GM18519 (cell line): ENCODE measurements around the gene BNC2.
"Not testable (repeated sequence)": the region's sequence is repeated elsewhere in the genome, so short reads cannot be mapped to it uniquely, and the experiment has no call there.

Experiments used
- ATAC-seq: cut with Tn5 transposase; IDR thresholded peaks from one replicate; pipeline ENCODE4 v1.9.1; 2021; ENCODE audit warnings: mild to moderate bottlenecking, moderate library complexity; ENCODE audit not compliant: unreplicated experiment, low FRiP score

The BNC2 gene

GRCh38 chr9:16484744-16485143 is 385.7 kb downstream of the BNC2 start:
- ATAC-seq, result no peak

DNA sequence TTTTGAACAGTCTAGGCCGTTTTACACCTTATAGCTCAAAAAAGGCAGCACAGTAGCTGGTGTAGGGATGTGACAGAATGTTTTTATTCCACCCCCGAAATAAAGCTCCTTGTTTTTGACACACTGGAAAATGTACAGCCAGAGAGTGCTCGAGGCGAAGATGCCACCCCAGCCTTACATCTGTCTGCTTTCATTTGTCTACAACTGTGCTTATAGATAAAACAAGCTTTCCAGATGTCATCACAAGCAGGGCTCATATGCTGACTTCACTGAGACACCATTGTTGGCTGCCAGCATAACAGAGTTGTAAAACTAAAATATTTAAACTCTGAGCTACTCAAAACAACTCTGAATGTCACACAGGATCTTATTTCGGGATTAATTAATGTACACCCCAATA is 386.3 kb downstream of the BNC2 start:
- no peak for ATAC-seq

- no peak for ATAC-seq
Measured at GRCh38 chr9:16482764-16483163, 387.7 kb downstream of the BNC2 start.

GRCh38 chr9:16480584-16480983 is 389.9 kb downstream of the BNC2 start:
- ATAC-seq, result not testable (repeated sequence)

DNA sequence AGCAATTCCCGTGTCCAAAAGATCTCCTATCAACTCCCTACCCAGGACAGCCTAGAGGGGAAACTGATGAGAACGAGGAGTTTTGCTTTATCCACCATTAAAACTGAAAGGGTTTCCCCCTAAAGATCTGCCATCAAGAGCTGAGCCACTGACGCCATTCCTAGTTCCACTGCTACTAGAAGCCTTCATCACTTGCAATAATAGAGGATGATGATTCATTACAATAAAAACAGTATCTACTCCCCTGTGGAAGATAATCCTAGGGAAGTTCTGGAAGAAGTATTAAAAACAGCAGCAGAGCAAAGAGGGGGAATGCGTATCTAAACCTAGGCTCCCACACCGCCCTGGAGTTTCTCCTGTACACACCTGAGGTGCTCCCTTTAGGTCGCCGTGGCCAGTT is 394.5 kb downstream of the BNC2 start:
- ATAC-seq, result no peak

DNA sequence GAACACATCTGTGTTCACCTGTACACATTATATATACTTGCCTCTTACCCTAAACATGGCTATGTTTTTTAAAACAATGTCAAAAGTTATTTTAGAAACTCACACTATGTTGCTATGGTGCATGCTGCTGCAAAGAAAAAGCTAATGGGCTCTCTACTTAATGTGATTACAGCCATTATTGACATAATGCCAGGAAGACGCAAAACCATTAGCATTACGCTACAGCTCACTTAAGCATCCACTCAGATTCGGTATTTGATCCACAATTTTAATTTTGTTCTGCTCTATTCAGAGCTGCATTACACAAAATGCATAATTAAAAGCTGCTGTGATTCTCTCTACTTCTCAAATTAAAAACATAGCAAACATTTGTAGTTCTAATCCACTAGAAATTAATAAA is 395.2 kb downstream of the BNC2 start:
- no peak for ATAC-seq

DNA sequence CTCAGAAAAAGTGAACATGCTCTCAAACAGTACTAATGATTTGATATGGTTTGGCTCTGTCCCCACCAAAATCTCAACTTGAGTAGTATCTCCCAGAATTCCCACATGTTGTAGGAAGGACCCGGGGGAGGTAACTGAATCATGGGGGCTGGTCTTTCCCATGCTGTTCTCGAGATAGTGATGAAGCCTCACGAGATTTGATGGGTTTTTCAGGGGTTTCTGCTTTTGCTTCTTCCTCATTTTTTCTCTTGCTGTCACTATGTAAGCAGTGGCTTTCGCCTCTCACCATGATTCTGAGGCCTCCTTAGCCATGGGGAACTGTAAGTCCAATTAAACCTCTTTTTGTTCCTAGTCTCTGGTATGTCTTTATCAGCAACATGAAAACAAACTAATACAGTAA is 401.3 kb downstream of the BNC2 start:
- no peak for ATAC-seq

DNA sequence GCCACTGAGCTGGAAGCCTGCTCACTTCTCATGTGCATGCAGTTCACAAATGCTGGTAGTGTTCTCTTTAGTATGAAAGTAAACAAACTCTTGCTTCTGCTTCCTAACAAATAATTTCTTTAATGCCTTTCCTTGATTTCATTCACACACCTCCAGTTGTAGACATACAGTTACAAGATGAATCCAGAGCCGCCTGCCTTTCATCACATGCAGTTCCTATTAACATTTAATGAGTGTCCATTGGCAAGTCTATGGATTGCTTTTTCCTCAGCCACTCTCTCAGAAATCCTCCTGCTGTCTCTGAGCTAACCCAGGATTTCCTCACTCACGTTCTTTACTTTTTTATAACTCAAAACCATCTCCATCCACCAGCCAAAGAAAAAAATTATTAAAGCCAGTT is 408.6 kb downstream of the BNC2 start:
- no peak for ATAC-seq

GRCh38 chr9:16461137-16461840 is 409.2 kb downstream of the BNC2 start:
- no peak for ATAC-seq

DNA sequence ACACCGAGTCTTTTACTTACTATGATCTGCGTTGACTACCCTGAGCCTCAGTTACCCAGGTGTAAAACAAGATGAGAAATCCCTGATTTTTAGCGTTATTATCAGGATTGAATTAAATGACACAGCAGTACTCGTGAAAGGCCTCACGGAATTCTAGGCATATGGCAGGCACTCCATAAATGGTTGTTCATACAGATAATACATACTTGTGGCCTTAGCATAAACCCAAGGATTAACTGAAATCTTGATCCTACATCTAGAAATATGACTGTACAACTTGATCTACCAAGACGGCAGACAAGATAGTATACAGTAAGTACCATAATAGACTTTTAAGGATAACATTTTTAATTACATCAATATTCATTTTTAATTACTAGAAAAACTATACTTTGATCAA is 409.8 kb downstream of the BNC2 start:
- no peak for ATAC-seq

DNA sequence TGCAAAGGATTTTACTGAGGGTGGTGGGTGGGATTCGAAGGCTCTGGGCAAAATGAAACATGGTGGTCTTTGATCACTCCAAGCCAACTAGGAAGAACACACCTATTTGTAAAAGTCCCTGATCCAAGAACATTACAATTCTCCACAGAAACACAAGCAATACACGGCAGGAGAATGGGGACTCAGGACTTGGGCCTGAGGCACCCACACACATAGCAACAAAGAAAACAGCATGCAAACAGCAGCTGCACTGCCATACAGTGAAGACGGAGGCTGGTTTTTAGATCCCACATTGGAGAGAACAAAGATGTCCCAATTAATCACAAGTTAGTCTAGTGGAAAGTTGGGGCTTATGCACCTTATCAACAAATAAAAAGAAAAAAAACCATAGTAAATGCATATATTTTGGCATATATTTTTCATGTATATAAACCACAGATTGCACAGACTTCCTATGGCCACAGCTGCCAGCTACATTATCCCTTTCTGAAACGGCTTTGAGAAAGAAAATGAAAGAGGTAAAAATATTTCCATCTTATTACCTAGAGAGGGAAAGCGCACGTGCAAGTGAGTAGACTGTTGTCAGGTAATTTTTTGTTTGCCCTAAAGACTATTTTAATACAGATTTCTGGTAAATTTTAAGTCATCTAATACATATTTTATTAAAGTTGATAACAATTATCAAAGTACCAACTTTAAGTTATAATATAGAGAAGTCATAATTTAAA is 410.9 kb downstream of the BNC2 start:
- ATAC-seq, result peak; percentile 44

- peak; percentile 88 for ATAC-seq
Measured at GRCh38 chr9:16458696-16459420, 411.6 kb downstream of the BNC2 start.

- ATAC-seq, result no peak
Measured at GRCh38 chr9:16455842-16456241, 414.6 kb downstream of the BNC2 start.

GRCh38 chr9:16453390-16453789 is 417.1 kb downstream of the BNC2 start:
- no peak for ATAC-seq

DNA sequence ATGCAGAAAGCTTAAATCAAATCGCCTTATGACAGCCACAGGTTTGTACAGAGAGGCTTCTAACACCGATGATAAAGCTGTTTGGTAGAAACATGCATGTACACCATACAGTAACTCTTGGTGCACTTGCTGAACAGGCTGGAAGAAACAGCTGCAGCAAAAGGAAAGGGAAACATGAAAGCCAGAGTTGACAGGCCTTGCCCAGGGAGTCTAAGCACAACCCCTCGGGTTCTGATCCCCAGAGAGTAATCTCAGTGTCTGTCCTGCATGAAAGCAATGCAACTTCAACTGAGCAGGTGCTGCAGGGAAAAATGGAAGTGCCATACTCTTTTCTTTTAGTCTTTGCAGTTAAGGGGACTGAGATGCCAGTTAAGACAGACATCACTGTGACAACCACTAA is 419.9 kb downstream of the BNC2 start:
- ATAC-seq, result peak; percentile 50

- ATAC-seq, result no peak
Measured at GRCh38 chr9:16450043-16450442, 420.4 kb downstream of the BNC2 start.

GRCh38 chr9:16449076-16449730 is 421.3 kb downstream of the BNC2 start:
- ATAC-seq, result no peak

DNA sequence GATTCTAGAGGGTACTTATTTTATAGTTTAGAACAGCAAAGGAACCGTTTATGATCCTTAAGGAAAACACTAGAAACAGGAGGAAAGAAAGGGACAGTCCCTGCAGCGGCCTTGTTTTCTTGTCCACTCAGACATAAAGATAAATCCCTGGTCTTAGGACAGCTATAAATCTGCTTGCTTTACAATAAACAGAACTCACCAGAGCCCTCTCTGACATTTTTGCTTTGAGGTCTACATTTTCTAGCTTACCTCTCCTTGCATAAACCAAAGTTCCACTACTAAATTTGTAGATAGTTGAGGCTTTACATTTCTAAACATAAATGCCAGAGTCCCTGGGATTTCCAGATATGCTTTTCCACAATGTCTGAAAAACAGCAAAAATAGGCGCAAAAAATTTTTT is 422.5 kb downstream of the BNC2 start:
- ATAC-seq, result no peak

- ATAC-seq, result no peak
Measured at GRCh38 chr9:16446636-16447035, 423.8 kb downstream of the BNC2 start.

GRCh38 chr9:16445141-16445920 is 425.1 kb downstream of the BNC2 start:
- ATAC-seq, result no peak
